ENCODE results near the gene MLLT10. TPM values are rescaled to one million over a fixed set of nuclear protein-coding genes. Genes with fewer than 3 reads are reported as not detected.

MLLT10 gene
- total RNA-seq, 1 donor from 2014 or later: 61.3 TPM

GRCh38 chr10:21668831-21669230 is 134.8 kb downstream of the MLLT10 start:
- no peak overlapping the region for H3K4me3 Mint-ChIP-seq
- TF ChIP-seq EZH2phosphoT487 (IDR thresholded peaks at IDR 0.05) (no peak), EZH2 (IDR thresholded peaks at IDR 0.05) (no peak), CTCF (IDR thresholded peaks at IDR 0.05) (no peak)
- peaks cover 2% of the 10 kb centered on the region for H3K27me3 Mint-ChIP-seq (ENCODE audit: insufficient read depth, low read depth)
- H3K4me1 ChIP-seq: peaks cover 12% of the 10 kb centered on the region
- H3K9me3 Mint-ChIP-seq: no peaks in the 10 kb centered on the region
- peaks cover 15% of the 10 kb centered on the region for H3K4me1 Mint-ChIP-seq
- no peak overlapping the region for H3K27ac ChIP-seq
- H4K20me1 ChIP-seq (ENCODE audit: low read depth): peaks cover 9% of the 10 kb centered on the region
- no peaks in the 10 kb centered on the region for H3K9me3 ChIP-seq (ENCODE audit: low read depth)
- H3K27ac Mint-ChIP-seq: no peak overlapping the region
- H2AFZ ChIP-seq (replicated peaks): no peak overlapping the region
- H3K79me2 ChIP-seq (ENCODE audit: low read depth): peaks cover 81% of the 10 kb centered on the region
- H3K9ac ChIP-seq: no peak overlapping the region
- peaks cover 3% of the 10 kb centered on the region for H3K36me3 ChIP-seq
- H3K4me2 ChIP-seq: no peak overlapping the region
- peaks cover 37% of the 10 kb centered on the region for H3F3A ChIP-seq (ENCODE audit: low read depth)
- H3K27me3 ChIP-seq: no peaks in the 10 kb centered on the region
- DNase-seq (ENCODE audit: low spot score): no peak
- H3K4me3 ChIP-seq: no peak overlapping the region
- peaks cover 12% of the 10 kb centered on the region for H3K36me3 Mint-ChIP-seq

GRCh38 chr10:21670391-21670790 is 136.4 kb downstream of the MLLT10 start:
- no peak overlapping the region for H3K4me3 ChIP-seq
- Mint-ChIP-seq H3K27ac (no peak overlapping the region), H3K36me3 (peaks cover 20% of the 10 kb centered on the region), H3K9me3 (no peaks in the 10 kb centered on the region), H3K4me3 (no peak overlapping the region), H3K4me1 (peaks cover 11% of the 10 kb centered on the region), H3K27me3 (ENCODE audit: insufficient read depth, low read depth) (peaks cover 2% of the 10 kb centered on the region)
- H3K27ac ChIP-seq: peak overlapping the region; percentile 66
- H3K27me3 ChIP-seq: no peaks in the 10 kb centered on the region
- TF ChIP-seq CTCF (IDR thresholded peaks at IDR 0.05): no peak
- no peak for TF ChIP-seq EZH2 (IDR thresholded peaks at IDR 0.05)
- TF ChIP-seq EZH2phosphoT487 (IDR thresholded peaks at IDR 0.05): no peak
- H2AFZ ChIP-seq (replicated peaks): no peak overlapping the region
- H3K36me3 ChIP-seq: peaks cover 7% of the 10 kb centered on the region
- no peak overlapping the region for H3K9ac ChIP-seq
- no peak for DNase-seq (ENCODE audit: low spot score)
- H4K20me1 ChIP-seq (ENCODE audit: low read depth): peaks cover 5% of the 10 kb centered on the region
- H3K4me1 ChIP-seq: peaks cover 8% of the 10 kb centered on the region
- H3K4me2 ChIP-seq: no peak overlapping the region
- H3K79me2 ChIP-seq (ENCODE audit: low read depth): peaks cover 75% of the 10 kb centered on the region
- peaks cover 42% of the 10 kb centered on the region for H3F3A ChIP-seq (ENCODE audit: low read depth)
- H3K9me3 ChIP-seq (ENCODE audit: low read depth): no peaks in the 10 kb centered on the region

DNA sequence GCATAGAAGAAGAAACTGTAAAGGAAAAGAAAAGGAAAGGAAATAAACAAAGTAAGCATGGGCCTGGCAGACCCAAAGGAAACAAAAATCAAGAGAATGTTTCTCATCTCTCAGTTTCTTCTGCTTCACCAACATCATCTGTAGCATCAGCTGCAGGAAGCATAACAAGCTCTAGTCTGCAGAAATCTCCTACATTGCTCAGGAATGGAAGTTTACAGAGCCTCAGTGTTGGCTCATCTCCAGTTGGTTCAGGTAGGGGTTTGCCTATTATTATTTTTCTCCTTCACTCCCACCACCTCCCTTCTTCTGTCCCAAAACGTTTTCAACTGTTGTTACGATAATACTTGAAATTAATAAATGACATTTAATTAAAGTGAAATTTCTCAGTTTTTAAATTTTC is 139.6 kb downstream of the MLLT10 start:
- Histone ChIP-seq H4K20me1 (ENCODE audit: low read depth) (peaks cover 9% of the 10 kb centered on the region), H3K9me3 (ENCODE audit: low read depth) (no peaks in the 10 kb centered on the region), H3K9ac (no peak overlapping the region), H3F3A (ENCODE audit: low read depth) (peaks cover 42% of the 10 kb centered on the region), H3K4me1 (peaks cover 8% of the 10 kb centered on the region), H3K36me3 (peaks cover 18% of the 10 kb centered on the region), H3K4me2 (no peak overlapping the region), H3K4me3 (no peak overlapping the region), H2AFZ (replicated peaks) (no peak overlapping the region), H3K27me3 (no peaks in the 10 kb centered on the region), H3K79me2 (ENCODE audit: low read depth) (peaks cover 73% of the 10 kb centered on the region), H3K27ac (peak overlapping the region; percentile 87)
- Mint-ChIP-seq H3K36me3 (peaks cover 16% of the 10 kb centered on the region), H3K27ac (no peak overlapping the region), H3K9me3 (no peaks in the 10 kb centered on the region), H3K4me3 (no peak overlapping the region), H3K27me3 (ENCODE audit: insufficient read depth, low read depth) (no peaks in the 10 kb centered on the region), H3K4me1 (peaks cover 11% of the 10 kb centered on the region)
- DNase-seq (ENCODE audit: low spot score): no peak
- no peak for TF ChIP-seq EZH2 (IDR thresholded peaks at IDR 0.05)
- no peak for TF ChIP-seq EZH2phosphoT487 (IDR thresholded peaks at IDR 0.05)
- TF ChIP-seq CTCF (IDR thresholded peaks at IDR 0.05): no peak

Measured in neural progenitor cell (in vitro differentiated cells).